SK-N-SH (cell line): ENCODE results near the gene KHDC1. TPM values are rescaled to one million over a fixed set of nuclear protein-coding genes. Genes with fewer than 3 reads are reported as not detected.

Experiments used
- CTCF ChIA-PET: fragments of 300-600, 350-600 bp; formaldehyde crosslinking; extraction: SDS; loops from one replicate; lab custom pipeline; 2021; lab: Yijun Ruan, JAX
- POLR2A ChIA-PET: fragments of 350-600 bp; sonication (Branson Sonifier 250); formaldehyde crosslinking; extraction: SDS; loops from one replicate; lab custom pipeline; 2020; ENCODE audit warnings: antibody characterized with exemption, inconsistent platforms; lab: Yijun Ruan, JAX
- DNase-seq: peaks from one replicate; pipeline ENCODE4 v3.0.0; 2012
- H2AFZ ChIP-seq: fragments of 200-600 bp; sonication (generic); 2 replicates; pipeline ENCODE4 v1.8.1; 2016; ENCODE audit warnings: antibody characterized with exemption, mild to moderate bottlenecking, low read depth
- H3F3A ChIP-seq: fragments of 200-600 bp; sonication (generic); replicated peaks from 2 replicates; pipeline ENCODE3; 2016; ENCODE audit warnings: antibody characterized with exemption, mild to moderate bottlenecking; ENCODE audit not compliant: insufficient read depth
- H3K27ac ChIP-seq, 2 experiments: fragments of 200-500 bp in 1 of 2; fragments of 200-600 bp in 1 of 2; sonication (Bioruptor generic) in 1 of 2; sonication (generic), shearing (Covaris generic) in 1 of 2; 2 replicates each; pipeline versions ENCODE4 v1.5.1 to v1.6.1; 2014 to 2016; ENCODE audit warnings: low read depth in 2 of 2, inconsistent platforms in 1 of 2, low read length in 1 of 2, mild to moderate bottlenecking in 1 of 2, mixed read lengths in 1 of 2
- H3K27me3 ChIP-seq: fragments of 200-600 bp; sonication (generic), shearing (Covaris generic); 2 replicates; pipeline ENCODE4 v1.6.1; 2016; ENCODE audit warnings: mixed run types; ENCODE audit not compliant: insufficient read depth
- H3K36me3 ChIP-seq, 2 experiments: fragments of 200-500 bp in 1 of 2; fragments of 200-600 bp in 1 of 2; sonication (Bioruptor generic) in 1 of 2; sonication (generic) in 1 of 2; replicated peaks in 1 of 2; 2 replicates each; pipeline versions ENCODE3 to v1.5.1; 2014 to 2016; ENCODE audit warnings: low read length in 1 of 2, mild to moderate bottlenecking in 1 of 2; ENCODE audit not compliant: insufficient read depth in 2 of 2, control insufficient read depth in 1 of 2
- H3K4me1 ChIP-seq, 2 experiments: fragments of 200-500 bp in 1 of 2; fragments of 200-600 bp in 1 of 2; sonication (Bioruptor generic) in 1 of 2; sonication (generic), shearing (Covaris generic) in 1 of 2; 2 replicates each; pipeline versions ENCODE4 v1.5.1 to v1.6.1; 2014 to 2016; ENCODE audit warnings: low read depth in 1 of 2, low read length in 1 of 2, mixed run types in 1 of 2; ENCODE audit not compliant: insufficient read depth in 2 of 2, control insufficient read depth in 1 of 2
- H3K4me2 ChIP-seq: fragments of 200-600 bp; sonication (generic), shearing (Covaris generic); 2 replicates; pipeline ENCODE4 v1.6.1; 2017; ENCODE audit warnings: mixed run types
- H3K4me3 ChIP-seq, 2 experiments: fragments of 200-500 bp in 1 of 2; fragments of 200-600 bp in 1 of 2; sonication (Bioruptor generic) in 1 of 2; sonication (generic), shearing (Covaris generic) in 1 of 2; 2 replicates each; pipeline versions ENCODE4 v1.5.1 to v1.8.1; 2014 to 2016; ENCODE audit warnings: low read depth in 2 of 2, inconsistent platforms in 1 of 2, low read length in 1 of 2, mild to moderate bottlenecking in 1 of 2, mixed read lengths in 1 of 2, moderate library complexity in 1 of 2
- H3K79me2 ChIP-seq: fragments of 200-600 bp; sonication (generic); 2 replicates; pipeline ENCODE4 v1.8.1; 2017; ENCODE audit warnings: mild to moderate bottlenecking; ENCODE audit not compliant: insufficient read depth
- H3K9ac ChIP-seq: fragments of 200-600 bp; sonication (generic); 2 replicates; pipeline ENCODE4 v1.6.1; 2017; ENCODE audit warnings: mixed run types
- H3K9me2 ChIP-seq: fragments of 200-600 bp; sonication (generic); 2 replicates; pipeline ENCODE4 v1.6.1; 2017; ENCODE audit warnings: mixed run types
- H3K9me3 ChIP-seq: fragments of 200-600 bp; sonication (generic); 2 replicates; pipeline ENCODE4 v1.6.1; 2017; ENCODE audit warnings: mixed run types, mild to moderate bottlenecking, moderate library complexity
- H4K20me1 ChIP-seq: fragments of 200-600 bp; sonication (generic); 2 replicates; pipeline ENCODE4 v1.6.1; 2017; ENCODE audit warnings: mild to moderate bottlenecking, mixed run types; ENCODE audit not compliant: insufficient read depth
- CHD2 ChIP-seq: fragments of 150-350 bp; IDR thresholded peaks from 2 replicates; pipeline ENCODE4 v1.6.1; 2018; ENCODE audit warnings: low read length; ENCODE audit not compliant: partially characterized antibody
- CTCF ChIP-seq: fragments of 200-600 bp; sonication (generic); IDR thresholded peaks from 2 replicates; pipeline ENCODE4 v1.6.1; 2017; ENCODE audit warnings: antibody characterized with exemption, mild to moderate bottlenecking, moderate library complexity
- ELF1 ChIP-seq: IDR thresholded peaks from 2 replicates; pipeline ENCODE4 v1.4.0; 2012
- EP300 ChIP-seq, 2 experiments: IDR thresholded peaks; 2 replicates each; pipeline versions ENCODE4 v1.4.0 to v1.6.1; 2012; ENCODE audit warnings: borderline replicate concordance in 1 of 2, low read depth in 1 of 2, low read length in 1 of 2
- FOSL2 ChIP-seq: IDR thresholded peaks from 2 replicates; pipeline ENCODE4 v1.4.0; 2012; ENCODE audit warnings: low read depth, mild to moderate bottlenecking, moderate library complexity, borderline replicate concordance
- FOXJ3 ChIP-seq: sonication (generic); formaldehyde crosslinking; IDR thresholded peaks from 2 replicates; pipeline ENCODE4 v1.5.1; 2020; ENCODE audit warnings: mild to moderate bottlenecking, missing genetic modification reagents
- GATA2 ChIP-seq: sonication (generic); formaldehyde crosslinking; IDR thresholded peaks from 2 replicates; pipeline ENCODE4 v1.5.0; 2020; ENCODE audit warnings: mild to moderate bottlenecking, missing genetic modification reagents
- IRF3 ChIP-seq: fragments of 150-350 bp; IDR thresholded peaks from 2 replicates; pipeline ENCODE4 v1.6.1; 2016; ENCODE audit warnings: mild to moderate bottlenecking, low read depth, low read length
- MAX ChIP-seq: IDR thresholded peaks from 2 replicates; pipeline ENCODE4 v1.4.0; 2012; ENCODE audit warnings: low read depth
- MXI1 ChIP-seq: IDR thresholded peaks from 2 replicates; pipeline ENCODE4 v1.6.1; 2012; ENCODE audit warnings: mild to moderate bottlenecking, low read depth, low read length, improper control_type of control experiment
- NFIC ChIP-seq: IDR thresholded peaks from 2 replicates; pipeline ENCODE4 v1.4.0; 2012; ENCODE audit warnings: borderline replicate concordance
- RAD21 ChIP-seq: IDR thresholded peaks from 2 replicates; pipeline ENCODE4 v1.6.1; 2012; ENCODE audit warnings: mild to moderate bottlenecking, low read length
- SIN3A ChIP-seq: IDR thresholded peaks from 2 replicates; pipeline ENCODE4 v1.6.1; 2012; ENCODE audit warnings: low read depth, mild to moderate bottlenecking, low read length, moderate library complexity, borderline replicate concordance
- SMC3 ChIP-seq: IDR thresholded peaks from 2 replicates; pipeline ENCODE4 v1.6.1; 2012; ENCODE audit warnings: low read depth, low read length, improper control_type of control experiment
- TAF1 ChIP-seq: IDR thresholded peaks from 2 replicates; pipeline ENCODE4 v1.6.1; 2012; ENCODE audit warnings: low read depth, mild to moderate bottlenecking, low read length, moderate library complexity, borderline replicate concordance
- TCF12 ChIP-seq: IDR thresholded peaks from 2 replicates; pipeline ENCODE4 v1.4.0; 2012
- USF1 ChIP-seq: IDR thresholded peaks from 2 replicates; pipeline ENCODE4 v1.4.0; 2012; ENCODE audit warnings: low read depth, borderline replicate concordance
- YY1 ChIP-seq: IDR thresholded peaks from 2 replicates; pipeline ENCODE4 v1.4.0; 2012; ENCODE audit warnings: low read depth, mild to moderate bottlenecking
- WGBS: methylation state at CpG from one replicate; pipeline ENCODE4 v1.1.6; 2017; ENCODE audit warnings: low lambda C conversion rate; 5-methylcytosine and 5-hydroxymethylcytosine counted together
- polyA plus RNA-seq, 3 experiments: library from polyadenylated mRNA; depleted of rRNA; stranded (reverse); fragments of >200 nt; gene quantifications; 2 replicates each; pipeline ENCODE4 v1.2.3, GENCODE V29; 2012
- TF ChIP-seq, protein P1 (sequence below): fragments of 150-350 bp; IDR thresholded peaks from 2 replicates; pipeline ENCODE4 v1.6.1; 2017; ENCODE audit warnings: antibody characterized with exemption, low read length, low read depth, borderline replicate concordance

KHDC1 gene
- polyA plus RNA-seq, 1 of the 3 experiments (the other 2 are of a cell fraction), result 6.0 TPM

DNA sequence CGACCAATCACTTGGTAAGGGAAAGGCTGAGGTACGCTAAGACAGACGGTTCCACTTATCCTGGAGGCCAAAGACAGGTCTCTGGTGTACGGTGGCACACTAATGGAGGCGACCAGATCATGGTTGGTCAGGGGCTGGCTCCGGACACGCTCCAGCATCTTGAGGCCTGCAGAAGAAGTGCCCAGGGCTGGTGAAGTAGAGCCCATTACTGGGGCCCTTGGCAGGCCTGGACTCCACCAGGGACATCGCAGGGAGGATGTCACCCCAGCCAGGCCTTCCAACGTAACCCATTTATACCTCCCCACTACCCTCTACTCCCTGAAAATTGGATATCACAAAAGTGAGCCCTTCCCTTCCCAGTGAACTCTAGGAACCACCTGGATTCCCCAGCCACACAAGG is 53.9 kb downstream of the KHDC1 start (continued):
- no peak for TF ChIP-seq CTCF
- TF ChIP-seq TAF1, result no peak
- TF ChIP-seq CHD2, result no peak
- no peak for TF ChIP-seq NFIC
- no peak for TF ChIP-seq RAD21

DNA sequence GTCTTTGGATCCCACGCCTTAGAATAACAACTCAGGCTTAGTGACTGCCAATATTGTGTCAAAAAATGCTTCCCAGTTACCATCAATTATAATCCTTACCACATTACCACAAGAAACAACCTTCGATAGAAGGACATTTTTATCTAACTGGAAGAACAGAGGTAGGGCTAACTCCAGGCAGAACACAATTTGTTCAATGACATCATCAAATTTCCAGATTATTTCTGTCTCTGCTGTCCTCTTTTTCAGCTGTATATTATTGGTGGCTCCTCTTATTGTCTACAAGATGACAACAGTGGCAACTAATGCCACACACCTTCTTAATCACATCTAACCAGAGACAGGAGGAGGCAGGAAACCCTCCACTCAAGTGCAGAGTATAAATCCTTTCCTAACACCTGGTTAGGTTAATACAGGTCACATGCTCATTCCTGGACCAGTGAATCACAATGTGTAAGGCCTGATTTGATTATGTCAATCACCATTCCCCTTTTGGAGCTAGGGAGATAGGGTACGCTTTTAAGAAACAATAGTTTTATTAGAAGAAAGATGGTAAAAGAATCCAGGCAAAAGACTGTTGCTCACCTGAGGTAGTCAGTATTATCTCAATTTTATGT is 55.7 kb downstream of the KHDC1 start:
- no peaks in the 10 kb centered on the region for H3K79me2 ChIP-seq
- no peak overlapping the region for H3K4me3 ChIP-seq
- H3K9me3 ChIP-seq, result no peaks in the 10 kb centered on the region
- H3K4me1 ChIP-seq, result no peaks in the 10 kb centered on the region
- H4K20me1 ChIP-seq, result no peaks in the 10 kb centered on the region
- WGBS, result 72% methylated on average over 3 of the region's 3 CpGs
- ChIA-PET POLR2A (no interaction called here), CTCF (no interaction called here)
- H3K36me3 ChIP-seq, result no peaks in the 10 kb centered on the region
- H3K27ac ChIP-seq, result no peak overlapping the region
- no peaks in the 10 kb centered on the region for H3F3A ChIP-seq
- H3K9me2 ChIP-seq, result no peaks in the 10 kb centered on the region
- no peak overlapping the region for H2AFZ ChIP-seq
- H3K27me3 ChIP-seq, result no peaks in the 10 kb centered on the region
- no peak for DNase-seq
- TF ChIP-seq USF1, result no peak
- TF ChIP-seq TCF12, result no peak
- TF ChIP-seq, protein P1, sequence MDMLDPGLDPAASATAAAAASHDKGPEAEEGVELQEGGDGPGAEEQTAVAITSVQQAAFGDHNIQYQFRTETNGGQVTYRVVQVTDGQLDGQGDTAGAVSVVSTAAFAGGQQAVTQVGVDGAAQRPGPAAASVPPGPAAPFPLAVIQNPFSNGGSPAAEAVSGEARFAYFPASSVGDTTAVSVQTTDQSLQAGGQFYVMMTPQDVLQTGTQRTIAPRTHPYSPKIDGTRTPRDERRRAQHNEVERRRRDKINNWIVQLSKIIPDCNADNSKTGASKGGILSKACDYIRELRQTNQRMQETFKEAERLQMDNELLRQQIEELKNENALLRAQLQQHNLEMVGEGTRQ, result no peak
- no peak for TF ChIP-seq YY1
- TF ChIP-seq FOSL2, result no peak
- no peak for TF ChIP-seq MAX
- no peak for TF ChIP-seq TAF1
- no peak for TF ChIP-seq SMC3
- no peak for TF ChIP-seq SIN3A
- TF ChIP-seq MXI1, result no peak
- TF ChIP-seq IRF3, result no peak
- no peak for TF ChIP-seq GATA2 (CRISPR knock-in tag)
- TF ChIP-seq EP300 (IDR thresholded peaks at IDR 0.05; ENCODE audit: borderline replicate concordance in 1 of 2, low read depth in 1 of 2, low read length in 1 of 2), result no peak
- TF ChIP-seq FOXJ3 (CRISPR knock-in tag), result no peak
- no peak for TF ChIP-seq RAD21
- TF ChIP-seq ELF1, result no peak
- TF ChIP-seq, all 33 proteins: peak for 0
- H3K9ac ChIP-seq, result no peak overlapping the region
- no peak overlapping the region for H3K4me2 ChIP-seq
